HG03175 (cell line): ENCODE measurements around the gene HIVEP3.
"Not testable (repeated sequence)": the region's sequence is repeated elsewhere in the genome, so short reads cannot be mapped to it uniquely, and the experiment has no call there.

Experiments used
- ATAC-seq: cut with Tn5 transposase; IDR thresholded peaks from one replicate; pipeline ENCODE4 v1.9.1; 2021; ENCODE audit warnings: mild to moderate bottlenecking, moderate library complexity; ENCODE audit not compliant: unreplicated experiment

Gene HIVEP3

GRCh38 chr1:41918450-41919043, at the start of gene HIVEP3:
Gene HIVEP3, minus strand, starts transcription at chr1:41918922.
- ATAC-seq: no peak

- no peak for ATAC-seq
These were observed 45.7 kb upstream of the HIVEP3 start for GRCh38 chr1:41964400-41964799.

- ATAC-seq: no peak
These were observed 44.9 kb upstream of the HIVEP3 start for GRCh38 chr1:41963636-41964035.

- ATAC-seq: no peak
These were observed 39.4 kb upstream of the HIVEP3 start for GRCh38 chr1:41958015-41958673.

DNA sequence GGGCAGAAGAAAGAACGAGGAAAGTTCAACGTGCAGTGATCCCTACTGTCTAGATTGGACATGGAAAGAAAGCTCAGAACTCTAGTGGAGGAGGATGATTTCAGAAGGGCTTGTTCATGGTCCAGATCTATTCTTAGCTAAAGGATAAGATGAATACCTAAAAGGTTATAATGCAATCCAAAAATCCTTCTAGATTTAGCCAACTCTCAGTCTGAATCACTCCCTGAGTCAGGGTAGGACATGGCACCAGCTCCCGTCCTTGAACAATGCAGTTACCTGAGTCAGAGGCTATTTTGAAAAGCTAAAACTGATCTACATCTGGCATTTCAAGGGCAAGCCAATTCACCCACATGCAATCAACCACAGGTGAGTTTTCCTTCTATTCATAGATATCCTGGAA, 38.8 kb upstream of the HIVEP3 start:
- ATAC-seq: no peak

GRCh38 chr1:41955461-41956159, 36.9 kb upstream of the HIVEP3 start:
- peak; percentile 88 for ATAC-seq

DNA sequence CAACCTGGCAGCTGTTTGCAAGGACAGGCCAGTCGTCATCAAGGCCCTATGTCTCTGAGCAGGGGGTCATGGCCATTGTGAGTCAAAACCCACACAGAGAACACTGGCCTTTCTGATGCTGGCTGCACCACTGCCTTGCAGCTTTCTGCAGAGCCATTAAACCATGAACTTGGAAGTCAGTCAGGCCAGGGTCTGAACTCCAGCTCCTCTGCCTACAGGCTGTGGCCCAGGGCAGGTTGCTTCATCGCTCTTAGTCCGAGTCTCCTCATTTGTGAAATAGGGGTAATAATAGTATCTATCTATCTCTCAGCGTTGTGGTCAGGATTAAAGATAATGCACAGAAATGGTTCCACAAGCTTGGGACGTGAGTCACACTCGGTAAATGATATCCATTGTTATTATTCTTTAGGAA, 35.8 kb upstream of the HIVEP3 start:
- ATAC-seq: no peak

- no peak for ATAC-seq
These were observed 34.6 kb upstream of the HIVEP3 start for GRCh38 chr1:41953291-41953690.

GRCh38 chr1:41952208-41952607, 33.5 kb upstream of the HIVEP3 start:
- no peak for ATAC-seq

DNA sequence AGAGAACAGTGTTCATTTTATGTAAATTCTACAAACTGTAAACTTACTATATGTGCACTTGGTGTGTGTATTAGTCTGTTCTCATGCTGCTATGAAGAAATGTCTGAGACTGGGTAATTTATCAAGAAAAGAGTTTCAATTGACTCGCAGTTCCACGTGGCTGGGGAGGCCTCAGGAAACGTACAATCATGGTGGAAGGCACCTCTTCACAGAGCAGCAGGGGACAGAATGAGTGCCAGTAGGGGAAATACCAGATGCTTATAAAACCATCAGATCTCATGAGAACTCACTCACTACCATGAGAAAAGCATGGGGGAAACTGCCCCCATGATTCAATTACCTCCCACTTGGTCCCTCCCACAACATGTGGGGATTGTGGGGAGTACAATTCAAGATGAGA, 32.8 kb upstream of the HIVEP3 start:
- not testable (repeated sequence) for ATAC-seq

GRCh38 chr1:41950820-41951219, 32.1 kb upstream of the HIVEP3 start:
- no peak for ATAC-seq

- ATAC-seq: not testable (repeated sequence)
These were observed 27.2 kb upstream of the HIVEP3 start for GRCh38 chr1:41945946-41946345.

GRCh38 chr1:41943717-41944116, 25.0 kb upstream of the HIVEP3 start:
- no peak for ATAC-seq

- ATAC-seq: no peak
These were observed 23.6 kb upstream of the HIVEP3 start for GRCh38 chr1:41942278-41942677.

- no peak for ATAC-seq
These were observed 22.7 kb upstream of the HIVEP3 start for GRCh38 chr1:41941381-41941780.

GRCh38 chr1:41939194-41939593, 20.5 kb upstream of the HIVEP3 start:
- ATAC-seq: no peak

DNA sequence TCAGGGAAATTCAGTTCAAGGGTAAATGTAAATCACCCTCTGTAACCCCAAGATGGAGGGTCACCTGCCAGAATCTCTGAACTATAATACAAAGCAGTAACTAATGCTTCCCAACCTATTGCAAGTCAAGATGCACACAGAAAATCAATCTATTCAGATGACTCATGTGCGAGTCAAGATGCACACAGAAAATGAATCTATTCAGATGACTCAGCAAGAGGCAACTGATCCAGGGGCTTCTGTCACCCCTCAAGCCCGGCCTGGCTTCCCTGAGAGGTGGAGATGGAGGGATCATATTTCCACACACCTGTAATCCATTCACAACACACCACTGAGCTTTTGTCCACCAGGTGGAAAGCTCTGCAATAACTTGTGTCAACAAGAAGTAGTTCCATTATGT, 17.4 kb upstream of the HIVEP3 start:
- ATAC-seq: no peak

DNA sequence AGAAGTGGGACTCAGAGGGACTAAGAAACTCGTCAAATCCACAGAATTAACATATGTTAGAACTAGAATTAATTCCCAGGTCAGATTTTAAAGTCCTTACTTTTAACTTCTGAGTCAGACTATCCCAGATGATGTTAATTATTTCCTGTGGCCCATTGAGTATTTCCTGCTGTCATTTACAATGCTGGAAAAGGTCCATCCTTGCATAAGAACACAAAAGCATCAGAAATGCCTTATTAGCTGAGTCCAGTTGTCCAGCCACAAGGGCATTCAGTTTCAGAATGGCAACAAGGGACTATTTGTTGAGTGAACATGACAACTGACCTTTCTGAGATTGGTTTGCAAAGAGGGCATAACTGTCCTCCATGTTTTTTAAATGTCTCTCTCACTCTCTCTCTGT, 16.5 kb upstream of the HIVEP3 start:
- no peak for ATAC-seq

- ATAC-seq: no peak
These were observed 14.4 kb upstream of the HIVEP3 start for GRCh38 chr1:41933106-41933505.

DNA sequence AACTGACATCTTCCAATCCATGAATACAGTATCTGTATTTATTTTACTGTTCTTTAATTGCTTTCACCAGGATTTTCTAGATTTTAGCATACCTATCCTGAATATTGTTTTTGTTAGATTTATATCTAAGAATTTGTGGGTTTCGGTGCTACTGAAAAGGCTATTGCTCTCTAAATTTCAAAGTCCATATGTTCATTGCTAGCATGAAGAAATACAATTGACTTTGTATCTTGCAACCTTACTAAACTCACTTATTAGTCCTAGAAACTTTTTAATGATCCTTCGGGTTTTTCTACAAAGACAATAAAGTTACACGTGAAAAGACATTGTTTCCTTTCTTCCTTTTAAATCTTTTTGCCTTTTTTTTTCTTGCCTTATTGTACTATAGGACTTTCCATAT, 12.9 kb upstream of the HIVEP3 start:
- no peak for ATAC-seq

DNA sequence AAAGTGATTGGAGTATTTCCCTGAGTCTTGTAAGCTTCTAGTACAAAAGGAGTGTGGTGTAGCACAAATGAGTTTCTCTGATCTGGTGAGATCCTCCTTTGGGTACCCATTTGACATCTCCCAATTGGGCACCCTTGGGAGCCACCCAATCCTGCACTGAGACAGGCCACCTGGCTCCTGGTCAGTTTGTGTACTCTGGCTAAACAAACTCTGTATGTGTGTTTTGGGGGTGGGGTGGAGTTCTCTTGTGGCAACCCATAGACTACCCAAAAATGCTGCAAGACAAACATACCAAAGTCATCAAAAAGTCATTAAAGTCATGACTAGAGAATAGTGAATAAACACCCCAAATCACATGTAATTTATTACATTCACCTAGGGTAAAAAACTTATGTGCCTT, 8.4 kb upstream of the HIVEP3 start:
- ATAC-seq: no peak

DNA sequence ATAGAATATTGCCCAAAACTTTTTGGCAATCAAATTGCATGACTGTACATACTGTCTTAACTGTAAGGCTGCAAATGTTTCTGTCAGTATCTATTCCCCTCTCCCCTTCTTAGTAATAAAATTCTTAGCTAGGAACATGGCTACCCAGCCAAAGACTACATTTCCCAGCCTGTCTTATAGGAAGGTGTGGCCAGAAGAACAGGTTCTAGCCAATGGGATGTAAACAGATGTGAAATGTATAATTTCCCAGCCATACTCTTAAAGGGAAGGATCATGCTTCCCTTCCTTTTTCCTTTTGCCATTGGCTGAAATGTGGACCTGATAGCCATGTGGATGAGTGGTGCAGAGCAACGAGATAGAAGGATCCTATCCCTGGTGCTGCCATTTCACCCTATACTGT, 7.0 kb upstream of the HIVEP3 start:
- ATAC-seq: no peak
